GM19351 (cell line): ENCODE data around the gene ZFP42.
"Not testable (repeated sequence)": the region's sequence is repeated elsewhere in the genome, so short reads cannot be mapped to it uniquely, and the experiment has no call there.

Experiments
- ATAC-seq: cut with Tn5 transposase; IDR thresholded peaks from one replicate; pipeline ENCODE4 v1.9.1; 2021; ENCODE audit warnings: mild to moderate bottlenecking, moderate library complexity; ENCODE audit not compliant: unreplicated experiment

ZFP42 gene

DNA sequence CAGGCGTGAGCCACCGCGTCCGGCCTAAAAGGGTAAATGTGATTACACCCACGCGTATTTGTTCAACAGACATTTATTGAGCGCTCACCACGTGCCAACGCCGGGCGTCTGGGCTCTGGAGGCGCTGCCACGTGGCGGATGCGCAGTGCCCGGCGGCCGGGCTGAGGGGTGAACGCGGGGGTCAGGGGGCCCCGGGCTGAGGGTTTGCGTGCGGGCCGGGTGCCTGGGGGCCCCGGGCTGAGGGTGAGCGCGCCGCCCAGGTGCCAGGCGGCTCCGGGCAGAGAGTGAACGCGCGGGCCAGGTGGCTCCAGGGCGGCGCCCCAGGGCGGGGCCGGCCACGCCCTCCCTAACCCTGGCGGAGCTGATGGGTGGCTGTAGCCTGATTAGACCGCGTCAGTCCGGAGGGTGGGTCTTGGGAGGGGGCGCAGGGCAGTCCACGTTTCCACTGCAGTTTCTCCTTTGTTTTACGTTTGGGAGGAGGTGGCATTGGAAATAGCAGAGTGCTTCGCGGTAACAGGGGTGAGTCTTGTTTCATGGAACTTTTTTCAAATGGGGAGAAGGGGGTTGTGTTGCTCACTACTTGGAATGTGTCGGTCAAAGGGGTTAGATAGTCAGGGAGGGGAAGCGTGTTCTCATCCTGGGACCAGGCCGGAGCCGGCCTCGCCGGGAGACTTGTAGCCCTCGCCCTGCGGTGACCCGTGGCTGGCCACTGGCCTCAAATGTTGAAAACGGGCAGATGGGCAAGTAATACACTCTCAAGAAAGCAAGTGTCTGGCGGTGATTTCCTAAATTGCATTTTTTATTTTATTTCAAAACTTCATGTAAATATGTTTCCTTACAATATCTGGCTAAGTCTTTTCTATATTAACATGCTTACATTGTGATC lies at the start of gene ZFP42:
Gene ZFP42 (plus strand): TSS at position 450 of the 886 bp plus-strand sequence. CDS start 7,037 bp downstream, outside the sequence.
- ATAC-seq: no peak

GRCh38 chr4:187961171-187961570 lies 34.4 kb upstream of the ZFP42 start:
- ATAC-seq: no peak

- no peak for ATAC-seq
Observed at GRCh38 chr4:187961961-187962360, 33.6 kb upstream of the ZFP42 start.

DNA sequence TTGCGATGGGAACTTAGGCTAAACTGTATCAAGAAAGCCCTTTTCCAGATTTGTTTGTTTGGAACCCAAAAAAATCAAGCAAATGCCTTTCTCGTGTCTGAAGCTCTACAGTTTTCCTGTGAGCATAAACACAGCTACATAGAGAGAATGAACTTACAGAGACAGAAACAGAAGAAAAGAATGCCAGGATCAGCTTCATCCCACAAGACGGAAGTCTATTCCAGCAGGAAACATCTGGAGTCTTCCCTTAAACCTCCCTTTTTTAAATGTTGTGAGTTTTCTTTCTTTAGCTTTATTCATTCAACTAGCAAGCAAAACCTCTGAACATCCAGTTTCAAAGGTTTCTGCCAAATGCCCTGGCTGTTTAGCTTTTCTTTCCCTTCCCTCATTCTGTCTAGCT lies 32.6 kb upstream of the ZFP42 start:
- no peak for ATAC-seq

GRCh38 chr4:187965726-187966125 lies 29.8 kb upstream of the ZFP42 start:
- no peak for ATAC-seq

DNA sequence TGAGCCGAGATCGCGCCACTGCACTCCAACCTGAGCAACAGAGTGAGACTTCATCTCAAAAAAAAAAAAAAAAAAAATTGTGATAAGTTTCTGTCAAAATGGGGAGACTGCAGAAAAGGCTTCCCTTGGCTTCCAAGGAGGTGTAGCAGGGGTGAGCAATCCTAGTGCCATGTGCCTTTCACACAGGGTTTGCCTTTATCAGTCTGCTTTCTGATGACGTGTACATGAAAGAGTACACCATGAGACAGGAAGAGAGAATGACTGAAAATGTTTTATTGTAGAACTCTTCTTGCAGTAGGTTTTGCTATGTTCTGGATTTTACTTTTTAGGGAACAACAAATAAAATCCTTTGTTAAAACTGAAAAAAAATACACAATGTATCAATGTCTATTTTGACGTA lies 23.4 kb upstream of the ZFP42 start:
- no peak for ATAC-seq

DNA sequence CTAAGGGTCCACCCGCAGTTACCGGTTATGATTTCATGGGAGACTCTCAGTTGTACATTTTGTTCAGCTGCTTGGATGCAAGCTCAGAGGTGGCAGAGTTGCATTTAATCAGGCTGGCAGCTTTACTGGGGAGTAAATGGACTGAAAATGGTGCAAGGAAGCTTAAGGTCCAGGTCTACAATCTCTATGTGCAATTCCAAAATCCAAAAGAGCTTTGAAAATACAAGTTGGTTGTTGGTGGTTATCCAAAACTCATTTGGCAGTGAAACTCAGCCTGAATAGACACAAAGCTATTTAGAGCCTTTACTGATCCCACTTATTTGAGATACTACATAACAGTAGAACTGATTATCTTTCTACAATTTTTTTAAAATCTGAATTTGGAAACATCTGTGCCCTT lies 11.8 kb upstream of the ZFP42 start:
- ATAC-seq: no peak

DNA sequence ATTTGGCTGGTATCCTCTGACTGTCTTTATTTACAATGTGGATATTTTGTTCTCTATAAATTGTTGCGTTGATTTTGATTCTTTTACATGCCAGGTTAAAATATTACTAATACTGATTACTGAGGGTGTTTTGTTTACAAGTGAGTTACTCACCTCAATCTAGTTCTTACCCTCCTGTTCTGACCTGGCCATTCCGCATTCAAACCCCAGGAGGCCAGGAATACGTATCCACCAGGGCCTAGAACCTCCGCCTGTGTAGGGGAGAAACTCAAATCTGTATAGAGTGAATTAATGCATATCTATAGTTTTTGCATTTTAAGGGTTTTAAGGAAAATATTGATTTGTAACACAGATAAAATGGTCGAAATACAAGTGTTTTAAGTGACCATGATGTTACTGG lies 2.6 kb upstream of the ZFP42 start:
- ATAC-seq: no peak

GRCh38 chr4:187993827-187994226 lies 1.7 kb upstream of the ZFP42 start:
- ATAC-seq: no peak

DNA sequence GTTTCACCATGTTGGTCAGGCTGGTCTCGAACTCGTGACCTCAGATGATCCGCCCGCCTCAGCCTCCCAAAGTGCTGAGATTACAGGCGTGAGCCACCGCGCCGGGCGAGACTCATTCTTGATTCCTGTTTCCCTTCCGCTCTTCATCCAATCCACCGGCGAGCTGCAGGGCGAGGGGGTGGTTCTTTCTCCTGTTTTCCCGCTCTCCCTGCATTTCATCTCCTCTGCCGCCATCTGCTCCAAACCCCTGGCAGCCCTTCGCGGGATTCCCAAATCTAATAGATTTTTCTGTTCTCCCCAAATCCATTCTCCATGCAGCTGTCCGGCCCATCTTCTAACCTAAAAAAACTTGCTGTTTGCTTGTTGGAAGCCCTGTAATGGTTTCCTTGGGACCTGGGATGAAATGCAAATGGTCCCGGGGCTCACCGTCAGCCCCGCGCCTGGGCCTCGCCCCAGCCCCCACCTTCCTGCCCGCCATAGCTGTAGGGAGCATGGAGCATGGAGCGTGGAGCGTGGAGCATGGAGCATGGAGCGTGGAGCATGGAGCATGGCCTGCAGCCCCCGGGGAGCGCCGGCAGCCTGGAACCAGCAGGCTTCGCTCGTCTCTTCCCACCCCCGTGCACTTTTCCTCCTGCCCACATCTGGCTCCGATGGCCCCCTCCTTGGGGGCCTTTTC lies 1.1 kb downstream of the ZFP42 start:
- no peak for ATAC-seq

DNA sequence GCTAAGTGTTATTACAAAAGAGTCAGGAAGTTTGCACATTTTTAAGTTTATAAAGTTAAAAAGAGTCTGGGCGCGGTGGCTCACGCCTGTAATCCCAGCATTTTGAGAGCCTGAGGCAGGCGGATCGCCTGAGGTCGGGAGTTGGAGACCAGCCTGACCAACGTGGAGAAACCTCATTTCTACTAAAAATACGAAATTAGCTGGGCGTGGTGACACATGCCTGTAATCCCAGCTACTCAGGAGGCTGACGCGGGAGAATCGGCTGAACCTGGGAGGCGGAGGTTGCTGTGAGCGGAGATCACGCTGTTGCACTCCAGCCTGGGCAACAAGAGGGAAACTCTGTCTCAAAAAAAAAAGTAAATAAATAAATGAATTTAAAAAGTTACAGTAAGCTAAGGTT lies 2.4 kb downstream of the ZFP42 start:
- not testable (repeated sequence) for ATAC-seq

DNA sequence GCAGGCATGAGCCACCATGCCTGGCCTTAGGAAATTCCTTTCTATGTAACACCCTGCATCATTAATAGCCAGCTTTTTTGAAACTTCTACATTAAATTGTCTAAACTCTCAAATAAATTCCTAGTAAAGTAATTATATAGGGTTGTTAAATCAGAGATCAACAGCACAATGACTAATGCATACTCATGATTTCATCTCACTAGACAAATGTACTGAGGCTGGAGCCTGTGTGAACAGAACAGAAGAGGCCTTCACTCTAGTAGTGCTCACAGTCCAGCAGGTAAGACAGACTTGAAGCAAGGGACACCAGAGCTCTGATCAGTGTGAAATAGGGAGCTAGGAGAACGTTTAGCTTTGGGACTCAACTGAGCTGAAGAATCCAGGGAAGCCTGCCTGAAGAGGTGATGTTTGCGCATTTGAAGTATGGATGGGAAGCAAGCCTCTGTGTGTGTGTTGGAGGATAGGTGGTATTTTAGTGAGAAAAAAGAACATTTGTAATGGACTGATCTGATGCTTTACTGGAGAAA lies 3.9 kb downstream of the ZFP42 start:
- no peak for ATAC-seq

GRCh38 chr4:188002323-188002722 lies 6.8 kb downstream of the ZFP42 start:
- ATAC-seq: no peak

DNA sequence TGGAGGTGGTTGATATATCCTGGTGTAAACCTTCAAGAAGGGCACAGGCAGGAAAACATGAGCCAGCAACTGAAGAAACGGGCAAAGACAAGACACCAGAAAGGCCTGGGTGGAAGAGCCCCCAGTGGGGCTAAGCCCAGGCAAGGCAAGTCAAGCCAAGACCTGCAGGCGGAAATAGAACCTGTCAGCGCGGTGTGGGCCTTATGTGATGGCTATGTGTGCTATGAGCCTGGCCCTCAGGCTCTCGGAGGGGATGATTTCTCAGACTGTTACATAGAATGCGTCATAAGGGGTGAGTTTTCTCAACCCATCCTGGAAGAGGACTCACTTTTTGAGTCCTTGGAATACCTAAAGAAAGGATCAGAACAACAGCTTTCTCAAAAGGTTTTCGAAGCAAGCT lies 7.2 kb downstream of the ZFP42 start:
- no peak for ATAC-seq

DNA sequence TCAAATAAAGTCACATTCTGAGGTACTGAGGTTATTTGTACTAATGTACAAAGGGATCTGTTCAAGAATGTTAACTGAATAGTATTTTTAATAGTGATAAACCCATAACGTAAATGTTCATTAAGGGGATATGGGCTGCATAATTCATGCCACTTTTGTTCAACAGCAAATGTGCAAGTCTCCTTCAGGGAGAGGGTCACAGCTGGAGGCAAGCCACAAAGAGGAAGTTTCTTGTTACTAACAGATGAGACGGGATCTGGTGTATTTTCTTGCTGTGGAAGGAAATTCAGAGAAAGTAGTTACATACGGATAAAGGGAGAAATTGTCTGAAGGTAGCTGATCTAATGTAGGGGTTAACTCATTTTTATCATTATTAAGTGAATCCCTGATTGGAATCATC lies 10.0 kb downstream of the ZFP42 start:
- no peak for ATAC-seq

DNA sequence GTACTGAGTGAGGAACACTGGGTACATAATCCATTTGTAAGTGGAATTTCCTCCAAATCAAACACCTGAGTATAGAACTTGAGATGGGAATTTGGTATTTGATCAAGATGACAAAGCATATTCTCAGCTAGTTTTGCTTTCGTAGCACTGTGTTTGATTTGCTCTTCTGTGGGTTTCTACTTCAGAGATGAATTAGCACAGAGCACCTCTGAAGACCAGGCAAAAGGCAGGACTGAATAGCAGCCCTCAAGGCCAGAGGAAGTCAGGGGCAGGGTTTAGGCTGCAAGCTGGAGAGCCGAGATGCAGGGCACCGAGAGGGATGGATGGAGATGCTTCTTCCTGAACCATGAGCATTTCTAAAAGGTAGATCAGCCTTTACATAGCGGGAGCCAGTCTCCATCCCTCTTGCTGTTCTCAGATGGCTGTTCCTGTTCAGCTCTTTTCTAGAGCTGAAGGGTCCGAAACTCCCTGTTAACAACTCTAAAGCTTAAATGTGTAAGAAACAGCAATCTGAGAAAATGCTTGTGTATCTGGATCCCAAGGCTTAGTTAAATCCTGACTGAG lies 10.8 kb downstream of the ZFP42 start:
- no peak for ATAC-seq

- no peak for ATAC-seq
Observed at GRCh38 chr4:188008377-188008776, 12.8 kb downstream of the ZFP42 start.

GRCh38 chr4:188012426-188012945 lies 16.9 kb downstream of the ZFP42 start:
- no peak for ATAC-seq

DNA sequence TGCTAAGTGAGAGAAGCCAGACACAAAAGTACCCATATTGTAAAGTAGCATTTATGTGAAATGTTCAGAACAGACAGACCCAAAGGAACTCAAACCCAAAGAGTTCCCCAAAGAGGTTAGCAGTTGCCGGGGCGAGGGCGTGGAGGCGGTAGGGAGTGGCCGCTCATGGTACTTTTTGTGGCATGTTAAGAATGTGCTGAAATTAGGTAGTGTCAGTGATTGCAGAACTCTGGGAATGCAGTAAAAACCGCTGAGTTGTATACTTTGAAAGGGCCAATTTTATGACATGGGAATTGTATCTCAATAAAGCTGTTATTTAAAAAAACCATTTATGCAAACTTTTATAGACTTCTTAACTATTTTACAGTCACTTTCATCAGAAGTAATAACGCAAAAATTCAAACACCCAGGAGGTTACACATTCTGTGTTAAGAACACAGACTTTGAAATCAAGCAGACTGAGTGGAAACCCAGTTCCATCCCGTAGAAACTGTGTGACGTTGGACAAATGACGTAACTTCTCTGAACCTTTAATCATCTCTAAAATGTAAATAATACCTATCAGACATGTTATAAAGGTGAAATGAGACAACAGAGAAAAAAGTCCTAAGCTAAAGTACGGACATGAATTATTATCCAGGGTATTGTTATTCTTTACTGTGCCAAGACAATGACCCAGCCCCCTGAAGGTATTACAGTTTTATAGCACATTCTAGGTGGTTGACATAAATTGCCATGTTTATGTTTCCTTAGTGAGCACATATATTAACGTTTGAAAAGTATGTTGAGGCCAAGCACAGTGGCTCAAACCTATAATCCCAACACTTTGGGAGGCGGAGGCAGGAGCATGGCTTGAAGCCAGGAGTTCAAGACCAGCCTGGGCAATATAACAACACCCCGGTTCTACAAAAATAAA lies 19.7 kb downstream of the ZFP42 start:
- ATAC-seq: no peak

GRCh38 chr4:188016754-188017153 lies 21.2 kb downstream of the ZFP42 start:
- no peak for ATAC-seq
